GM23338 (cell line): ENCODE data around the gene ERBB4. TPM values are rescaled to one million over a fixed set of nuclear protein-coding genes. Genes with fewer than 3 reads are reported as not detected.

Experiments
- ATAC-seq: fragments of 200-7000 bp; cut with Tn5 transposase; 3 replicates; pipeline ENCODE4 v1.9.1; 2020
- DNase-seq: peaks from one replicate; pipeline ENCODE4 v3.0.0-alpha.2; 2015; ENCODE audit warnings: low spot score
- H2AFZ ChIP-seq: fragments of 200-600 bp; sonication (generic); 2 replicates; pipeline ENCODE4 v1.8.0; 2016; ENCODE audit warnings: antibody characterized with exemption, mild to moderate bottlenecking, moderate library complexity
- H3F3A ChIP-seq: fragments of 200-600 bp; sonication (generic); replicated peaks from 2 replicates; pipeline ENCODE4 v1.8.0; 2017; ENCODE audit warnings: antibody characterized with exemption, mixed run types, low read depth
- H3K27ac ChIP-seq: fragments of 200-600 bp; sonication (generic); 2 replicates; pipeline ENCODE4 v1.6.1; 2016; ENCODE audit warnings: low read depth
- H3K27me3 ChIP-seq: fragments of 200-600 bp; sonication (generic); 2 replicates; pipeline ENCODE4 v1.8.0; 2016; ENCODE audit warnings: mild to moderate bottlenecking, mixed run types, moderate library complexity; ENCODE audit not compliant: insufficient read depth
- H3K36me3 ChIP-seq: fragments of 200-600 bp; sonication (generic); 2 replicates; pipeline ENCODE4 v1.8.0; 2016; ENCODE audit warnings: mild to moderate bottlenecking; ENCODE audit not compliant: insufficient read depth
- H3K4me1 ChIP-seq: fragments of 200-600 bp; sonication (generic); 2 replicates; pipeline ENCODE4 v1.8.0; 2016; ENCODE audit warnings: mild to moderate bottlenecking, moderate library complexity; ENCODE audit not compliant: insufficient read depth
- H3K4me2 ChIP-seq: fragments of 200-600 bp; sonication (generic); 2 replicates; pipeline ENCODE4 v1.7.1; 2017; ENCODE audit warnings: mixed run types
- H3K4me3 ChIP-seq: fragments of 200-600 bp; sonication (generic); 2 replicates; pipeline ENCODE4 v1.6.1; 2016; ENCODE audit warnings: mixed run types
- H3K79me2 ChIP-seq: fragments of 200-600 bp; sonication (generic); replicated peaks from 2 replicates; pipeline ENCODE4 v1.8.0; 2017; ENCODE audit warnings: mild to moderate bottlenecking; ENCODE audit not compliant: insufficient read depth
- H3K9me2 ChIP-seq: fragments of 200-600 bp; sonication (generic); 2 replicates; pipeline ENCODE4 v1.8.0; 2017; ENCODE audit not compliant: insufficient read depth
- H4K20me1 ChIP-seq: fragments of 200-600 bp; sonication (generic); replicated peaks from 2 replicates; pipeline ENCODE4 v1.8.0; 2017; ENCODE audit warnings: mild to moderate bottlenecking; ENCODE audit not compliant: insufficient read depth
- H3K27ac Mint-ChIP-seq: 2 replicates; pipeline ENCODE4 v1.8.0; 2020; ENCODE audit warnings: inconsistent platforms, mild to moderate bottlenecking, moderate library complexity, mixed read lengths
- H3K27me3 Mint-ChIP-seq: 3 replicates; pipeline ENCODE4 v1.8.0; 2022; ENCODE audit warnings: low read depth, mild to moderate bottlenecking, moderate library complexity, mixed read lengths, inconsistent platforms; ENCODE audit not compliant: insufficient read depth, poor library complexity
- H3K36me3 Mint-ChIP-seq: 3 replicates; pipeline ENCODE4 v1.8.0; 2021; ENCODE audit warnings: low read depth, mild to moderate bottlenecking, inconsistent platforms, moderate library complexity, mixed read lengths
- H3K4me1 Mint-ChIP-seq: 3 replicates; pipeline ENCODE4 v1.8.0; 2020; ENCODE audit warnings: mild to moderate bottlenecking, inconsistent platforms, mixed read lengths
- H3K4me3 Mint-ChIP-seq: 3 replicates; pipeline ENCODE4 v1.8.0; 2021; ENCODE audit warnings: moderate library complexity, mild to moderate bottlenecking, inconsistent platforms, mixed read lengths
- H3K9me3 Mint-ChIP-seq: 3 replicates; pipeline ENCODE4 v1.8.0; 2020; ENCODE audit warnings: moderate library complexity, mild to moderate bottlenecking, inconsistent platforms, mixed read lengths
- CTCF ChIP-seq, 2 experiments: fragments of 200-600 bp in 1 of 2; sonication (generic) in 1 of 2; conservative IDR thresholded peaks; 2 replicates each; pipeline versions ENCODE4 v1.5.1 to v1.6.1; 2016 to 2017; ENCODE audit warnings: antibody characterized with exemption in 2 of 2, low read depth in 2 of 2, mild to moderate bottlenecking in 2 of 2, moderate library complexity in 1 of 2
- EZH2 ChIP-seq: fragments of 200-600 bp; sonication (generic); IDR thresholded peaks from one replicate; pipeline ENCODE4 v1.8.0; 2017; ENCODE audit warnings: antibody characterized with exemption, mild to moderate bottlenecking, low read depth; ENCODE audit not compliant: unreplicated experiment
- NANOG ChIP-seq: IDR thresholded peaks from 2 replicates; pipeline ENCODE4 v1.6.1; 2016; ENCODE audit warnings: antibody characterized with exemption, borderline replicate concordance
- ZNF114 ChIP-seq: fragments of 250-450 bp; sonication (Bioruptor Pico); IDR thresholded peaks from 2 replicates; pipeline ENCODE4 v1.5.0; 2020; ENCODE audit warnings: mild to moderate bottlenecking, moderate library complexity
- ZNF462 ChIP-seq: fragments of 250-450 bp; sonication (Bioruptor Pico); IDR thresholded peaks from 2 replicates; pipeline ENCODE4 v1.5.0; 2020; ENCODE audit warnings: mild to moderate bottlenecking, moderate library complexity
- long read RNA-seq: library from polyadenylated mRNA; unstranded; transcript quantifications from one replicate; pipeline ENCODE4 v2.0.0, GENCODE V29; 2020; ENCODE audit not compliant: unreplicated experiment
- polyA plus RNA-seq: library from polyadenylated mRNA; unstranded; fragments of >200 nt; fragmentation: Nextera tagmentation; extraction: Ambion mirVana; gene quantifications from 2 replicates; pipeline ENCODE4 v1.2.1, GENCODE V29; 2016
- total RNA-seq: library from RNA; depleted of rRNA; stranded (reverse); fragments of >200 nt; shearing (Covaris generic); gene quantifications from 2 replicates; pipeline ENCODE4 v1.2.3, GENCODE V29; 2014; rRNA removed

Gene ERBB4
- total RNA-seq (0.73 and 1.4 TPM in 2 replicates), polyA plus RNA-seq (0.10 and 1.1 TPM in 2 replicates)
- long read RNA-seq: 0 reads

GRCh38 chr2:212538305-212539071 is at the start of gene ERBB4:
Gene ERBB4, minus strand, starts transcription at chr2:212538802. Its CDS starts 272 bp downstream, at chr2:212538530.
- no peak within 1 kb of the TSS for H3K27ac ChIP-seq
- H3K79me2 ChIP-seq: no peaks in the 10 kb centered on the region
- Mint-ChIP-seq H3K36me3 (no peaks in the 10 kb centered on the region; the same call in 2 of the 3 replicates), H3K4me1 (peaks cover 14% of the 10 kb centered on the region), H3K27me3 (peaks cover 47% of the 10 kb centered on the region), H3K9me3 (no peaks in the 10 kb centered on the region), H3K27ac (no peak within 1 kb of the TSS), H3K4me3 (peak within 1 kb of the TSS; percentile 92)
- peak within 1 kb of the TSS; percentile 84 for H3K4me3 ChIP-seq
- DNase-seq (peak; percentile 47), ATAC-seq (peak; percentile 5)
- peaks cover 5% of the 10 kb centered on the region; the same call in 1 of the 2 replicates for H3F3A ChIP-seq
- peaks cover 5% of the 10 kb centered on the region; the same call in 1 of the 2 replicates for H4K20me1 ChIP-seq
- peaks cover 20% of the 10 kb centered on the region; the same call in 1 of the 2 replicates for H3K4me1 ChIP-seq
- H3K4me2 ChIP-seq: peak within 1 kb of the TSS; percentile 92
- no peaks in the 10 kb centered on the region for H3K9me2 ChIP-seq
- no peak for TF ChIP-seq CTCF (conservative IDR thresholded peaks at IDR 0.05; ENCODE audit: low read depth in 2 of 2)
- TF ChIP-seq EZH2: peak; percentile 34
- peak within 1 kb of the TSS; percentile 93 for H2AFZ ChIP-seq
- H3K36me3 ChIP-seq: no peaks in the 10 kb centered on the region
- peaks cover 70% of the 10 kb centered on the region for H3K27me3 ChIP-seq

GRCh38 chr2:212580117-212580516 is 41.5 kb upstream of the ERBB4 start:
- H4K20me1 ChIP-seq: no peaks in the 10 kb centered on the region
- no peaks in the 10 kb centered on the region for H3K4me1 Mint-ChIP-seq
- no peak overlapping the region for H3K27ac ChIP-seq
- ATAC-seq: no peak
- DNase-seq: no peak
- H3K79me2 ChIP-seq: no peaks in the 10 kb centered on the region
- H3K36me3 ChIP-seq: no peaks in the 10 kb centered on the region
- no peaks in the 10 kb centered on the region for H3K4me1 ChIP-seq
- no peak overlapping the region for H3K4me2 ChIP-seq
- TF ChIP-seq EZH2: no peak
- no peak overlapping the region for H3K4me3 Mint-ChIP-seq
- no peak overlapping the region for H2AFZ ChIP-seq
- H3K27ac Mint-ChIP-seq: no peak overlapping the region
- no peaks in the 10 kb centered on the region for H3K9me2 ChIP-seq
- no peaks in the 10 kb centered on the region for H3K36me3 Mint-ChIP-seq
- H3K9me3 Mint-ChIP-seq: peaks cover 10% of the 10 kb centered on the region; the same call in 2 of the 3 replicates
- H3K27me3 Mint-ChIP-seq: no peaks in the 10 kb centered on the region
- H3K4me3 ChIP-seq: no peak overlapping the region
- no peaks in the 10 kb centered on the region for H3K27me3 ChIP-seq
- no peaks in the 10 kb centered on the region for H3F3A ChIP-seq

GRCh38 chr2:212556296-212556695 is 17.7 kb upstream of the ERBB4 start:
- Mint-ChIP-seq H3K36me3 (no peaks in the 10 kb centered on the region), H3K27ac (no peak overlapping the region), H3K27me3 (no peaks in the 10 kb centered on the region), H3K4me3 (no peak overlapping the region), H3K9me3 (no peaks in the 10 kb centered on the region), H3K4me1 (peaks cover 6% of the 10 kb centered on the region; the same call in 1 of the 3 replicates)
- no peak for DNase-seq
- H3K36me3 ChIP-seq: no peaks in the 10 kb centered on the region
- H3K4me3 ChIP-seq: no peak overlapping the region
- no peaks in the 10 kb centered on the region for H3K79me2 ChIP-seq
- no peaks in the 10 kb centered on the region for H4K20me1 ChIP-seq
- H3K9me2 ChIP-seq: no peaks in the 10 kb centered on the region
- H3K27me3 ChIP-seq: no peaks in the 10 kb centered on the region
- no peak overlapping the region for H3K4me2 ChIP-seq
- H3K27ac ChIP-seq: no peak overlapping the region
- ATAC-seq: no peak
- H3F3A ChIP-seq: no peaks in the 10 kb centered on the region
- H3K4me1 ChIP-seq: no peaks in the 10 kb centered on the region
- no peak overlapping the region for H2AFZ ChIP-seq
- TF ChIP-seq ZNF114 (CRISPR knock-in tag) (no peak), ZNF462 (CRISPR knock-in tag) (no peak), NANOG (no peak)
